Vagina (tissue), 2 donors: ENCODE data around the gene LDAH.

ENCODE experiments used
- POLR2A ChIP-seq, 2 donors: fragments of 450-650 bp; IDR thresholded peaks; one replicate each; pipeline ENCODE4 v1.6.1; 2017; ENCODE audit warnings: antibody characterized with exemption in 2 of 2, mild to moderate bottlenecking in 2 of 2, moderate library complexity in 2 of 2
- POLR2AphosphoS5 ChIP-seq, 2 donors: sonication (generic); formaldehyde crosslinking; IDR thresholded peaks; one replicate each; pipeline ENCODE4 v1.9.0; 2017; ENCODE audit warnings: antibody characterized with exemption in 2 of 2, mild to moderate bottlenecking in 2 of 2, low read depth in 1 of 2; ENCODE audit not compliant: insufficient read depth in 1 of 2
- TF ChIP-seq, protein P1 (sequence below), 3 experiments: fragments of 450-650 bp in 2 of 3; fragments of 200-600 bp in 1 of 3; sonication (generic) in 1 of 3; IDR thresholded peaks; one replicate each; pipeline ENCODE4 v1.5.1; 2017 to 2019; ENCODE audit warnings: antibody characterized with exemption in 3 of 3, mild to moderate bottlenecking in 2 of 3, moderate library complexity in 2 of 3

DNA sequence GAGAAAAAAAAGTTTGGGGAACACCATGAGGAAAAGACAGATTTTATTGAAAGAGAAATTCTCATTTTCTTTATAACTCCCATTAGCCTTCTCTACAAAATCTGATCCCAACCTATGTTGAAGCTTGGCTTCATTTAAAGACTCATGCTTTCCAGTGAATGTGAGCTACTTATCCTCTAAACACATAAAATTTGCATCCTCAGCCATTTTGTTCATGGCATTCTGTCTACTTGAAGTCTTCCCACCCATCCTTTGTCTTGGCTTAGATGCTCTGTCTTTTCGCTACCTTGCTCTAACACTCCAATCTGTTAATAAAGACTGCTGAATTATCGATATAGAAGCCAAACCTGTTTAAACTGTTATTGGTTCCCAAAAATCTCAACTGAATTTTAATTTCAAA lies 116.7 kb downstream of the LDAH start:
- TF ChIP-seq, protein P1, sequence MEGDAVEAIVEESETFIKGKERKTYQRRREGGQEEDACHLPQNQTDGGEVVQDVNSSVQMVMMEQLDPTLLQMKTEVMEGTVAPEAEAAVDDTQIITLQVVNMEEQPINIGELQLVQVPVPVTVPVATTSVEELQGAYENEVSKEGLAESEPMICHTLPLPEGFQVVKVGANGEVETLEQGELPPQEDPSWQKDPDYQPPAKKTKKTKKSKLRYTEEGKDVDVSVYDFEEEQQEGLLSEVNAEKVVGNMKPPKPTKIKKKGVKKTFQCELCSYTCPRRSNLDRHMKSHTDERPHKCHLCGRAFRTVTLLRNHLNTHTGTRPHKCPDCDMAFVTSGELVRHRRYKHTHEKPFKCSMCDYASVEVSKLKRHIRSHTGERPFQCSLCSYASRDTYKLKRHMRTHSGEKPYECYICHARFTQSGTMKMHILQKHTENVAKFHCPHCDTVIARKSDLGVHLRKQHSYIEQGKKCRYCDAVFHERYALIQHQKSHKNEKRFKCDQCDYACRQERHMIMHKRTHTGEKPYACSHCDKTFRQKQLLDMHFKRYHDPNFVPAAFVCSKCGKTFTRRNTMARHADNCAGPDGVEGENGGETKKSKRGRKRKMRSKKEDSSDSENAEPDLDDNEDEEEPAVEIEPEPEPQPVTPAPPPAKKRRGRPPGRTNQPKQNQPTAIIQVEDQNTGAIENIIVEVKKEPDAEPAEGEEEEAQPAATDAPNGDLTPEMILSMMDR (IDR thresholded peaks at IDR 0.05), result no peak
- TF ChIP-seq POLR2AphosphoS5 (IDR thresholded peaks at IDR 0.05; ENCODE audit: insufficient read depth in 1 of 2, low read depth in 1 of 2), result no peak
- TF ChIP-seq POLR2A (IDR thresholded peaks at IDR 0.05), result no peak
